Measurements from ENCODE around the gene PARP6.

DNA sequence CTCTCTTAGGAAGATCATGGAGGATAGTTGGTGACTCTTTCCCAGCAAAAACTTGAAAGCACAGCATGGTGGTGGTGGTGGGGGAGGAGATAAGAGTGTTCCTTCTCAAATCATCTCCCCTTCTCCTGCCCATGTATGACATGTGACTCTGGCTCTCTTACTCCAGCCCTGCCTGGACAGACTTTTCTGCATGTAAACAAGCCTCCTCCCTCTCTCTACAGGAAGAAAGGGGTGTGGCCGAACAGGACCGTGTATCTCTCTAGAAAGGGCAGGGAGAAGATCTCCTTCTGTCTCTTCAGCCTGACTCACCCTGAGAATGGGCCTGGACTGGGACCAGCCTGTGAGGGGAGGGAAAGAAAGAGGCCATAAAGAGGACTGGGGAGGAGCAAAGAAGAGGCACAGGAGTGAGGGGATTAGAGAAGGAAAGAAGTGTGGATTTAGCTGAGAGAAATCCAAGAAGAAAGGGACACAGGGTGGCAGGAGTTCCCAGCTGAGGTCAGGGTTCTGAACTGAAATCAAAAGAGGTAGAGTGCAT lies 46.1 kb upstream of the PARP6 start:
- no peak for TF ChIP-seq EZH2 (IDR thresholded peaks at IDR 0.05; ENCODE audit: insufficient read depth, poor library complexity, severe bottlenecking)
- no peak for TF ChIP-seq EZH2phosphoT487 (IDR thresholded peaks at IDR 0.05; ENCODE audit: insufficient read depth, low read depth)
